Neuronal stem cell (in vitro differentiated cells): ENCODE data around the gene PIEZO2.

Experiments used
- DNase-seq: peaks from one replicate; pipeline ENCODE4 v3.0.0-alpha.2; 2013; ENCODE audit warnings: low spot score
- H2AFZ ChIP-seq: one replicate; pipeline ENCODE4 v1.6.1; 2013; ENCODE audit warnings: mild to moderate bottlenecking, low read length, inconsistent platforms
- H2AK5ac ChIP-seq: 2 replicates; pipeline ENCODE4 v1.6.1; 2013; ENCODE audit warnings: low read depth, mild to moderate bottlenecking, inconsistent platforms, low read length, moderate library complexity, mixed read lengths
- H2BK120ac ChIP-seq: 2 replicates; pipeline ENCODE4 v1.6.1; 2013; ENCODE audit warnings: low read depth, mild to moderate bottlenecking, inconsistent platforms, low read length, moderate library complexity, mixed read lengths
- H2BK12ac ChIP-seq: one replicate; pipeline ENCODE4 v1.6.1; 2013; ENCODE audit warnings: low read length, inconsistent platforms
- H2BK15ac ChIP-seq: 2 replicates; pipeline ENCODE4 v1.6.1; 2013; ENCODE audit warnings: mild to moderate bottlenecking, low read length, inconsistent platforms, mixed read lengths
- H2BK5ac ChIP-seq: one replicate; pipeline ENCODE4 v1.6.1; 2013; ENCODE audit warnings: inconsistent platforms, mild to moderate bottlenecking, low read length, moderate library complexity
- H3K14ac ChIP-seq: one replicate; pipeline ENCODE4 v1.6.1; 2013; ENCODE audit warnings: low read length, inconsistent platforms
- H3K18ac ChIP-seq: 2 replicates; pipeline ENCODE4 v1.6.1; 2013; ENCODE audit warnings: low read length, inconsistent platforms
- H3K23ac ChIP-seq: 2 replicates; pipeline ENCODE4 v1.6.1; 2013; ENCODE audit warnings: low read depth, mild to moderate bottlenecking, mixed read lengths, low read length, inconsistent platforms; ENCODE audit not compliant: poor library complexity
- H3K27ac ChIP-seq: replicated peaks from 3 replicates; pipeline ENCODE4 v1.5.1; 2013; ENCODE audit warnings: low read length, inconsistent platforms
- H3K27me3 ChIP-seq, 3 experiments: 2 replicates each; pipeline ENCODE4 v1.6.1; 2013; ENCODE audit warnings: low read length in 3 of 3, mild to moderate bottlenecking in 2 of 3, inconsistent platforms in 1 of 3, low read depth in 1 of 3, mixed read lengths in 1 of 3, moderate library complexity in 1 of 3; ENCODE audit not compliant: control insufficient read depth in 3 of 3, insufficient read depth in 3 of 3
- H3K36me3 ChIP-seq, 2 donors: replicated peaks in 1 of 2; 2 replicates each; pipeline ENCODE4 v1.6.1; 2013; ENCODE audit warnings: low read length in 2 of 2; ENCODE audit not compliant: control insufficient read depth in 2 of 2, insufficient read depth in 2 of 2
- H3K4ac ChIP-seq: 2 replicates; pipeline ENCODE4 v1.6.1; 2013; ENCODE audit warnings: inconsistent platforms, mild to moderate bottlenecking, low read length, moderate library complexity
- H3K4me1 ChIP-seq, 2 donors: 1 replicate in 1 of 2; 2 replicates in 1 of 2; pipeline ENCODE4 v1.6.1; 2013; ENCODE audit warnings: low read length in 2 of 2, low read depth in 1 of 2; ENCODE audit not compliant: control insufficient read depth in 2 of 2, insufficient read depth in 1 of 2
- H3K4me2 ChIP-seq: one replicate; pipeline ENCODE4 v1.6.1; 2013; ENCODE audit warnings: mild to moderate bottlenecking, low read length, inconsistent platforms; ENCODE audit not compliant: insufficient read depth, poor library complexity, severe bottlenecking
- H3K4me3 ChIP-seq, 2 donors: 2 replicates each; pipeline ENCODE4 v1.5.1; 2013; ENCODE audit warnings: low read length in 2 of 2, mild to moderate bottlenecking in 2 of 2, inconsistent platforms in 1 of 2, moderate library complexity in 1 of 2
- H3K79me1 ChIP-seq: one replicate; pipeline ENCODE4 v1.6.1; 2013; ENCODE audit warnings: low read depth, mild to moderate bottlenecking, inconsistent platforms, low read length, moderate library complexity
- H3K9ac ChIP-seq: one replicate; pipeline ENCODE4 v1.6.1; 2013; ENCODE audit warnings: mild to moderate bottlenecking, low read depth, low read length, inconsistent platforms; ENCODE audit not compliant: poor library complexity
- H3K9me3 ChIP-seq, 2 donors: replicated peaks in 1 of 2; 2 replicates each; pipeline versions ENCODE3 to v1.6.1; 2013; ENCODE audit warnings: low read length in 2 of 2, mild to moderate bottlenecking in 2 of 2, inconsistent platforms in 1 of 2, low read depth in 1 of 2, mixed read lengths in 1 of 2, moderate library complexity in 1 of 2; ENCODE audit not compliant: control insufficient read depth in 2 of 2, insufficient read depth in 1 of 2
- H4K8ac ChIP-seq: one replicate; pipeline ENCODE4 v1.6.1; 2013; ENCODE audit warnings: low read depth, mild to moderate bottlenecking, inconsistent platforms, low read length, moderate library complexity
- H4K91ac ChIP-seq: one replicate; pipeline ENCODE4 v1.6.1; 2013; ENCODE audit warnings: low read length, low read depth, mild to moderate bottlenecking, inconsistent platforms; ENCODE audit not compliant: poor library complexity
- WGBS, 2 donors: extraction: QIAGEN DNeasy Blood & Tissue Kit; methylation state at CpG; one replicate each; pipeline ENCODE4 v1.1.7; 2013; ENCODE audit warnings: missing lambda C conversion rate in 2 of 2, mixed read lengths in 1 of 2; ENCODE audit not compliant: insufficient read length in 2 of 2, insufficient replicate concordance in 1 of 2; ENCODE audit errors: extremely low coverage in 2 of 2; 5-methylcytosine and 5-hydroxymethylcytosine counted together

PIEZO2 gene

DNA sequence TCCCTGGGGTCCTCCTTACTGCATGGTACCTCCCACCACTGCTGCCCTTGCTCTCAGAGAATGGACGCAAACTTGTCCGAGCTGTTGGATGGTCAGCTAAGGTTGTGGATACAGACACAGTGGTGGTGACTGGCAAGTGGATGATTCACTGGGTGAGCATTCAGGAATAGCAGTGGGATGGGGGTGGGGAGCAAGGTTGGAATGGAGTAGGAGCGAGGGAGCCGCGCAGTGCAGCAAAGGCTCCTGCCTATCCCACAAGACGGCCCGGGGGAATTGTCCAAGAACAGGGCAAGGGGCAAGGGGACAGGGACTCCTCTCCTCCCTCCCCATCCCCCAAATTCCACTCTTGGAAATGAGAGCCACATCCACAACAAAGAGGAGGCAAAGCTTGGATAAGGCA is 102.2 kb downstream of the PIEZO2 start:
- Histone ChIP-seq H2BK15ac (no peak overlapping the region), H3K4me2 (no peak overlapping the region), H2BK120ac (no peak overlapping the region), H3K79me1 (peaks cover 2% of the 10 kb centered on the region), H2BK12ac (no peak overlapping the region), H4K8ac (no peak overlapping the region), H3K14ac (no peak overlapping the region), H3K4me3 (no peak overlapping the region), H2AFZ (no peak overlapping the region), H3K9ac (no peak overlapping the region), H3K27ac (no peak overlapping the region), H2BK5ac (no peak overlapping the region), H2AK5ac (no peak overlapping the region), H3K23ac (no peak overlapping the region), H3K27me3 (no peaks in the 10 kb centered on the region), H3K4ac (no peak overlapping the region), H3K36me3 (no peaks in the 10 kb centered on the region), H3K18ac (peak overlapping the region; percentile 46), H3K4me1 (peaks cover 0 to 3% of the 10 kb centered on the region in 2 donors), H3K9me3 (no peaks in the 10 kb centered on the region), H4K91ac (no peak overlapping the region)
- DNase-seq = no peak
- WGBS, 2 donors = no CpG with 5 or more reads among the region's 7 CpGs

DNA sequence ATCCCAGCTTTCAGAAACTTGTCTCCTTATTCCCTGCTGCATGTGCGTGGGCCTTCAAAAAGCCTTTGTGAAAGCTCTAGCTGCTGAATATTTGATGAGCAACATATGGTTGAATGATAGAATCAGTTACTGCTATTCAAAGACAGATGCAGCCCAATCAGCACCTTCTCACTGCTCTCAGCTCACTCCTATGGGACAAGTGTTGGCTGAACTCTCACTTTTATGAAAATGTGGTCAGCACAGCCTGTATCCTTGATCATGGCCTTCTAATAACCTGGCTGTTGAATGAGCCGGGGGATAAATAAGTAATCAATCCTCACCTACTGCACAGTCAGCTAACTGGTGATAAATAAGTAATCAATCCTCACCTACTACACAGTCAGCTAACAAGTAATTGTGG is 103.2 kb downstream of the PIEZO2 start:
- Histone ChIP-seq H3K79me1 (peaks cover 2% of the 10 kb centered on the region), H2AK5ac (no peak overlapping the region), H3K14ac (no peak overlapping the region), H3K23ac (no peak overlapping the region), H2BK15ac (no peak overlapping the region), H3K4ac (no peak overlapping the region), H3K4me3 (no peak overlapping the region), H3K4me2 (no peak overlapping the region), H4K91ac (no peak overlapping the region), H3K27me3 (no peaks in the 10 kb centered on the region), H4K8ac (no peak overlapping the region), H3K18ac (no peak overlapping the region), H3K4me1 (peaks cover 0 to 3% of the 10 kb centered on the region in 2 donors), H3K9me3 (no peaks in the 10 kb centered on the region), H3K27ac (no peak overlapping the region), H2BK120ac (no peak overlapping the region), H2AFZ (peak overlapping the region; percentile 30), H3K9ac (no peak overlapping the region), H3K36me3 (no peaks in the 10 kb centered on the region), H2BK5ac (no peak overlapping the region), H2BK12ac (no peak overlapping the region)
- DNase-seq = no peak
- no CpG with 5 or more reads among the region's 2 CpGs for WGBS, 2 donors

DNA sequence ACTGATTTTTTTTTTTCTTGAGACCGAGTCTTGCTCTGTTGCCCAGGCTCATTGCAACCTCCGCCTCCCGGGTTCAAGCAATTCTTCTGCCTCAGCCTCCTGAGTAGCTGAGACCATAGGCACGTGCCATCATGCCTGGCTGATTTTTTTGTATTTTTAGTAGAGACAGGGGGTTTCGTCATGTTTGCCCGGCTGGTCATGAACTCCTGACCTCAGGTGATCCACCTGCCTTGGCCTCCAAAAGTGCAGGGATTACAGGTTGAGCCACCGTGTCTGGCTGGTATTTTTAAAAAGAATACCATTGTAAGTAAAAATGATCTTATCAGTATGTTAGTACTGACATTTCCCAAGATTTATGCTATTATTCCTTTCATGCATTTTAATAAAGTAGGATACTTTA is 105.7 kb downstream of the PIEZO2 start:
- Histone ChIP-seq H2BK5ac (no peak overlapping the region), H4K8ac (no peak overlapping the region), H3K27ac (no peak overlapping the region), H2BK120ac (no peak overlapping the region), H2AK5ac (no peak overlapping the region), H3K27me3 (no peaks in the 10 kb centered on the region), H3K4me2 (no peak overlapping the region), H3K79me1 (no peaks in the 10 kb centered on the region), H2BK15ac (no peak overlapping the region), H4K91ac (no peak overlapping the region), H2AFZ (no peak overlapping the region), H3K36me3 (no peaks in the 10 kb centered on the region), H3K4me3 (no peak overlapping the region), H2BK12ac (no peak overlapping the region), H3K14ac (no peak overlapping the region), H3K18ac (no peak overlapping the region), H3K9me3 (no peaks in the 10 kb centered on the region), H3K9ac (no peak overlapping the region), H3K4ac (no peak overlapping the region), H3K4me1 (peaks cover 0 to 3% of the 10 kb centered on the region in 2 donors), H3K23ac (no peak overlapping the region)
- WGBS, 2 donors = no CpG with 5 or more reads among the region's 7 CpGs
- DNase-seq = no peak

DNA sequence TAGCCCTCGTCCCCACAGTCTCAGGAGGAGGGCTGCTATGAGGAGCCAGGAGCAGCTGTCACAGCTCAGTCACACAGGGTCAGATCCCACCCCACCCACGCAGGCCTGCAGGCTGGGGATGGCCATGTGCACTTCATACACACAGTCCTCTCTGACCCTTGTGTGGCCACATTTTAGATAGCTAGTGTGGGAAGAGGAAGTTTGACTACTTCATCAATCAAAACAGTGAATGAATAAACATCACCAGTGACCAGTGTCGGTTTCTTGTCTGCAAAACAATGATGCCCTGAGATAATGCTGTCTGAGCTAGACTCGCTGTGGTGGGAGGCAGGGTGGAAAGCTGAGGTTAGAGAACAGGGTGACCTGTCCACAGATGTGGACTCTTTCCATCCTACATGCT is 107.1 kb downstream of the PIEZO2 start:
- Histone ChIP-seq H2BK12ac (no peak overlapping the region), H2BK15ac (no peak overlapping the region), H3K9me3 (no peaks in the 10 kb centered on the region), H3K9ac (no peak overlapping the region), H3K27me3 (no peaks in the 10 kb centered on the region), H4K8ac (no peak overlapping the region), H3K23ac (peak overlapping the region; percentile 68), H2AK5ac (no peak overlapping the region), H3K27ac (no peak overlapping the region), H3K14ac (no peak overlapping the region), H2BK120ac (no peak overlapping the region), H3K4me1 (peaks cover 0 to 3% of the 10 kb centered on the region in 2 donors), H2BK5ac (no peak overlapping the region), H3K18ac (no peak overlapping the region), H4K91ac (no peak overlapping the region), H3K4me2 (no peak overlapping the region), H2AFZ (no peak overlapping the region), H3K4ac (no peak overlapping the region), H3K4me3 (no peak overlapping the region), H3K36me3 (no peaks in the 10 kb centered on the region), H3K79me1 (no peaks in the 10 kb centered on the region)
- DNase-seq = no peak
- no CpG with 5 or more reads among the region's 4 CpGs for WGBS, 2 donors
